GM21723 (cell line): ENCODE data around the gene ZNF185.

Source experiments
- ATAC-seq: cut with Tn5 transposase; IDR thresholded peaks from one replicate; pipeline ENCODE4 v1.9.1; 2021; ENCODE audit warnings: mild to moderate bottlenecking, moderate library complexity; ENCODE audit not compliant: unreplicated experiment

The ZNF185 gene

DNA sequence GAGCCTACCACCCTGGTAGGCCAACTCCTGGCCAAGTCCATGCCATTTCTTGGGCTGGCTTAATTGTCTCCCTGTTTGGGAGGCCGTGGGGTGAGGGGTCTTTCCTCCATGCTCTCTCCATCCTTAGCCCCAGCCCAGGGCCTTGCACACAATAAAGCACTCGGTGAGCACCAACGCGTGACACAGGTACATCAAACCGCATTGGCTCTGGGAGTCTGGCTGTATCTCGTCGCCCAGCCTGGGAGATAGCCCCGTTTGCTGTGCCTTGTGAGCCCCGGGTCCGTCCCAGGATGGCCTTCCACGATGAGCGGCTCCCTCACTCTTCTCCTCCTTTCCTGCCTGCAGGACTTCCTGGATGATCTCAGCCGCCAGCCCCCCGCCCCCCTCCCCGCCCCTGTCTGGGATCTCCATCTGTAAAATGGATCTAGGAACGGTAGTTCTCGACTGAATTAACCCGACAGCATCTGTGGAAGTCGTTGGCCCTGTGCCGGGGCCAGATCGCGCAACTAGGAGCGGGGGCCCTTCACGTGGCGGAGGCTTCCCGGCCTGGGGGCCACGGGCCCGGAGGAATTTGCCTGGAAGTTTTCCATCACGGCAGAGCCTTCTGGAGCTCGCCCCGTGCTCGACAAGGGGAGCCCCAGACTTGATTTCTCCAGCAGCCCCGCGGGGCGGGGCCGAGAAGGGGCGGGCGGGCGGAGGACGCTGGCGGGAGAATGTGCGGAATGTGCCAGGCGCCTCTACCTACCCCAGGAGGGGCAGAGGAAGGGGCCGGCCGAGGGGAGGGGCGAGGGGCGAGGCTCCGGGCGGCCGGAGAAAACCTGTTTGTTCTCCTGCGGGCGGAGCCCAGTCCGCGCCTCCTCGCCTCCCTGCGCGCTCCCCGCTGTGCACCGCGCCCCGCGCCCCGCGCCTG lies at the start of gene ZNF185:
Gene ZNF185, plus strand, starts transcription at position 846 of the 910 bp plus-strand sequence. CDS start 16,423 bp downstream, outside the sequence.
- ATAC-seq, result no peak

DNA sequence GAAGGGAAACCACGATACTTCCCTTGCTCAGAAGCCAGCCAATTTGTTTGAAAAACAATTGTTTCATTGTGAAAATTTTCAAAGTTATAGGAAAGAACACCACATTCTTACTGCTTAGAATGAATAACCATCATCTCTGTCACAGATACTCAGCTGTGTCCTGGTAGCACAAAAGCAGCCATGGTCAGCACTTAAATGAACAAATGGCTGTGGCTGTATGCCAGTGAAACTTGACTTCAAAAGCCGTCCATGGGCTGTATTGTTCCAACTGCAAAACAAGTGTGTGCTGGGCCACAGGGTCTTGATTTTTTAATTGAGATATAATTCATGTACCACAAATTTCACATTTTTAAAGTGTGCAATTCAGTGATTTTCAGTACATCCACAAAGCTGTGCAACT lies 47.4 kb upstream of the ZNF185 start:
- ATAC-seq, result no peak

DNA sequence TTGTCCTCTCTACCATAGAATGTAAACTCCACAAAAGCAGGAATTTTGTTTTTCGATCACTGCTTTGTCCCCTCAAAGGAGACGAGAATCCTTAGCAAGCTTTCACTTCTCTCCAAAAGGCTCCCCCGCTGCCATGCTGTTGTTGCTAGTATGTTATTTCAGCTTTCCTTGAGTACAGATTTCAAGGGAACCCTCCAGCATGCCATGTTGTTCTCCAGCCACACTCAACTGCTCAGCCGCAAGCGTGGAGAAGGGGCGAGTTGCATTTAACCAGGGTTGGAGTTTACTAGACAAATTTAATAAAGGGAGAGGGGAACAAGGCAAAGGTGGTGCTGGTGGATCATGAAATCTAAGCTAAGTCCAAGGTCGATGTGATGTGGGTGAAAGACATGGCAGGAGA lies 43.9 kb upstream of the ZNF185 start:
- no peak for ATAC-seq

DNA sequence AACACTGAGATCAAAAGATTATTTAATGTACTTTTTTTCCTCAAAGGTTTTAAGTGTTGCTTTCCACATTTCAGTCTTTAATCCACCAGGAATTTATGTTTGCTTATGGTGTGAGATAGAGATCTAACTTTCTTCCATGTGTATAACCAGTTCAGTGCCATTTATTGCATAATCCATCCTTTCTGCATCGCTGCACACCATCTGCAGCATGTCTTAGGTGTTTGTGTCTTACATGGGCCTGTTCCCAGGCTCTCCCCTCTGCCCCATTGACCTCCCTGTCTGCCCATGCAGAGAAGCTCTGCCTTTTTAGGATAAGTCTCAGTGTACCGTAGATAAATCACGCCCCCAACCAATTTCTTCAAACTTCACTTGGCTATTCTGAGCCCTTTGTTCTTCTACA lies 36.8 kb upstream of the ZNF185 start:
- no peak for ATAC-seq

- no peak for ATAC-seq
Observed at GRCh38 chrX:152861826-152862225, 36.0 kb upstream of the ZNF185 start.

DNA sequence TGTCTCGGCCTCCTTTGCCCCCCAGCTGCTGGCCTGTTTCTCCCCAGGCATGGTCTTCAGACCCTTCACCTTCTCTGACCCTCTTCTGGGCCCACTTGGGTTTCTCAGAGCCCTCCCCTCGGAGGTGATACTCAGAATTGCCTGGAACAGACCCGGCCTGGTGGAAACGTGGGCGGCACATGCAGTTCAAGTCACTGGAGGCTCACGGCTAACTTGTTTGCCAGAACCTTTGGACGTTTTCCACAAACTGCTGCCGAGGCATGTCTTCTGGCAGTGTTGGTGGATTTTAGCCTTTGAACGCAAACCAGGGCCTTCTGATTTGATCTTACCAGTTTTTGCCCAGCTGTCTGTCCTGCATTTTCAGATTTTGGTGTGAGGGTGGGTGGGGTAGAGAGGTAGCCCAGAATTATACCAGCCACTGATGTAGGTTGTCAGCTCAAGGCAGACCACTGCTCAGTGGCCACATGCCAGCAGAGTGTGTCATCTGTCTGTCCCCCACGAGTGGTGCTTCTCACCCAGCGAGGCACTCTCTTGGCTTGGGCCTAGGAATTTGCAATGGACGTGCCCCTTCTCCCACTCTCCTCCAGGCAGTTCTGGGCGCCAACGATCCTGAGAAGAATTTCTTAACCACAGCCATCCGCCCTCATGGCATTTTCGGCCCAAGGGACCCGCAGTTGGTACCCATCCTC lies 32.5 kb upstream of the ZNF185 start:
- no peak for ATAC-seq

DNA sequence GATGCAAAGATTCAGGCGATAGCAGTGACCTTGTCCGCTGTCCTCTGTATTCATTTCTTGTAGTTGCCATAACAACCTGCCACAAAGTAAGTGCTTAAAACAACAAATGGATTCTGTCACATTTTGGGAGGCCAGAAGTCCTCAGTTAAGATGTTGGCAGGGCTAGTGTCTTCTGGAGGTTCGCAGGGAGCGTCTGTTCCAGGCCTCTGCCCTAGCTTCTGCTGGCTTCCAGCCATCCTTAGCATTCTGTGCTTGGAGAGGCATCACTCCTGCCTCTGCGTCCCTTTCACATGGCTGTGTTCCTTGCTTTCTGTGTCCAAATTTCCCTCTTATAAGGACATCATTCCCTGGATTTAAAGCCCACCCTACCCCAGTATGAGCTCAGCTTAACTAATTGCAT lies 31.5 kb upstream of the ZNF185 start:
- no peak for ATAC-seq

DNA sequence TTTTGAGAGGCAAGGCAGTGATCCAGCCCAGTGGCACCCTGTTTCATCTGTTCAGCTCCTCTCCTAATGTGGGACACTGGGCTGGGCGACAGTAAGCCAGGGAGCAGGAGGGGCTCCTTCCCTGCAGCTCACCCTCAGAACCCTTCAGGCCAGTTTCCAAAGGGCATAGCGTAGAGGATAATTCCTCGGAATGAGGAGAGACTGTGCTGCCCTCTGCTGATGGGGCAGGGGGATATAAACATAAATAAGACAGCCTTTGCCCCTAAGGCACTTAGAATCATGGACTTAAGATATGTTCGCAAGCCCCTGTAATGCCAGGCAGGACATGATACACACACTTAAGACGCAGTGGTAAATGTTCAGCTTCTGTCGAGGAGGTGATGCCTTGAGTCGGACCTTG lies 27.9 kb upstream of the ZNF185 start:
- ATAC-seq, result no peak

DNA sequence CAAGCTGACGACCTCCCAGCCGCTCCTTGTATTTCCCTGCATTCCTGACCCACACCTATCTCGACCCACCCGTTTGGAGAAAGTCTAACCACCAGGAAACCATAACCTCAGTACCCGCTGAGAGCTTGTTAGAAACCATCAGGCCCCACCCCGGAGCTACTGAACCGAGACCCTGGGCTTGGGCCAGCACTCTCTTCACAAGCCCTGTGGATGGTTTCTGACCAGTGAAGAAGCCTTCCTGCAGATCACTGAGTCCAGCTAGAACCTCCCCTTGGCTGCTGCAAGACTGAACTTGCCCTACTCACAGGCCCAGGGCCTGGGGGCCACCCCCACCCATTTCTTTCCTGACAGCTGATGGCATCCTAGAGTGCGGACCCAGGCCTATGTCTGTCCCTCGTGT lies 26.6 kb upstream of the ZNF185 start:
- ATAC-seq, result no peak

- no peak for ATAC-seq
Observed at GRCh38 chrX:152872522-152872921, 25.3 kb upstream of the ZNF185 start.

- no peak for ATAC-seq
Observed at GRCh38 chrX:152873361-152873760, 24.5 kb upstream of the ZNF185 start.

DNA sequence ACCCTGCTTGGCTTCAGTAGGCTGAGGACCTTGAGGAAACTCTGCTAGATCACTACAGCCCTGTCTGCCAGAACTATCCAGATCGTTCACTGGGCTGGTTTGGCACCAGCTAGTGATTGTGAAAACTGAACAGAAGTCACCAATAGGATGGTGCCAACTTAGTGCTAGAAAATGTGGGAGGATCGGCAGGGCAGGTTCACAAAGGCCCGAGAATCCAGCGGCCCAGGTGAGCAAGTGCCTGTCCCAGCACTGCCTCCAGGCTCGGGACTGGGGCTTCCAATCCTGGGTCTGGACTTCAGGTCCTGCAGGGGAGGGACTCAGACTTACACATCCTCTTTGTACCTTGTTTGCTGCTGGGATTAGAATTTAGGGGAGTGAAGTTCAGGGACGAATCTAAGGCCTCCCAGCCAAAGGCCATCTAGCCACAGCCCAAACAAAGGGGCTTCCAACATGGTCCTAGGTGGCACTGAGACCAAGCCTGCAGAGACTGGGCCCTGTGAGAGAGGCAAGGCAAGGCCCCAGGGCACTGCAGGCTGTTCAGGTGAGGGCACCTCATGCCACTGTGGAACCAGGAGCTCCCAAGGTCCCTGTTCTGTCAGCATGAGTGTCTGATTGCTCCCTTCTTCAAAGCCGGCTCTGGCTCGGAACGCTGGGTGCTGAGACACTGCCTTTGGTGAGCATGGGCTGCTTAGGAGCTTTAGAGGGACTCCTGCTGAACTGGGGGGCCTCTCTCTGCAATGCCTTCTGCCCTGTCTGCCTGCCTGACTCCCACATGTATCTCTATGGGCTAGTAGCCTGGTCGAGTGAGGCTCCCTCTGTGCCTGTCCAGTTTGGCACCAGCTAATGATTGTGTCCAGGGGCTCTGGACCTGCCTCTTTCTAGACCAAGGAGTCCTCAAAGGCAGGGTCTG lies 20.7 kb upstream of the ZNF185 start:
- no peak for ATAC-seq

GRCh38 chrX:152878976-152879755 lies 18.7 kb upstream of the ZNF185 start:
- ATAC-seq, result no peak

- ATAC-seq, result no peak
Observed at GRCh38 chrX:152881289-152881688, 16.6 kb upstream of the ZNF185 start.

GRCh38 chrX:152884171-152884570 lies 13.7 kb upstream of the ZNF185 start:
- ATAC-seq, result no peak

GRCh38 chrX:152886716-152887115 lies 11.2 kb upstream of the ZNF185 start:
- no peak for ATAC-seq

- ATAC-seq, result no peak
Observed at GRCh38 chrX:152892499-152892898, 5.4 kb upstream of the ZNF185 start.

- no peak for ATAC-seq
Observed at GRCh38 chrX:152892999-152893891, 4.6 kb upstream of the ZNF185 start.

DNA sequence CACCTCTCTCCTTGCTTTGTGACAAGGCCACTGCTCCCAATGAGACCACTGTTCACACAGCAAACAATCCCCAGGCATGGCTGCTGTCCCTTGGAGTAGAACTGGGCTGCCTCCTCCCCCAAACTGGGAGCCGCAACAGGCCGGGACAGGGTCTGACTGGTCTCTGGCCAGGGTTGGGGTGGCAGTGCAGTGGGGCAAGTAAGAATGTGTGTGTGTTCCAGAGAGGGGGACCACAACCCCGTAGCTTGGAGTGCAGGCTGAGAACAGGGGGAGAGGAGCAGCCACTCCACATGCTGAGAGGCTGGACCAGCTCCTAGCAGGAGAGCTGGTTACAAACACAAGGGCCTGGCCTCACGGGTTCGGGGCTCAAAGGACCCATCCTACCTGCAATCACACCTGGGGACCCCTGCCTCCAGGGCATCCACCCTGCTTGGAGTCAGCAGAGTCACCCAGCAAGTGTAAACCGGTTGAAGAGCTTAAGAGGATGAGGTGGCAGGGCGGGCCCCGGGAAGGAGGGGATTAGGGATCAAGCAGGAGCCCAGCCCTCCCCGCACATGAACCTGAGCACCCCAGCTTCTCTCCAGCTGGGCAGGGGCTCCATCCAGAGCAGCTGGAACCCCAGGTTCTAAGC lies 3.8 kb upstream of the ZNF185 start:
- ATAC-seq, result no peak
